ENCODE results near the gene NCKAP5. TPM values are rescaled to one million over a fixed set of nuclear protein-coding genes. Genes with fewer than 3 reads are reported as not detected.

Gene NCKAP5
- total RNA-seq, 4 donors from 2014 or later = 2.7 to 11.7 (median 5.6) TPM

GRCh38 chr2:133200684-133201421 is 367.4 kb downstream of the NCKAP5 start:
- no peak for TF ChIP-seq POLR2A (IDR thresholded peaks at IDR 0.05)
- no peak for TF ChIP-seq CTCF (IDR thresholded peaks at IDR 0.05)
- no peak for TF ChIP-seq EP300 (IDR thresholded peaks at IDR 0.05)
- no peaks in the 10 kb centered on the region for H3K27me3 ChIP-seq

GRCh38 chr2:133198678-133199077 is 369.6 kb downstream of the NCKAP5 start:
- H3K27me3 ChIP-seq = no peaks in the 10 kb centered on the region
- WGBS, 2 donors = 30 to 55% methylated on average over 1 of the region's 1 CpG
- H3K9me3 ChIP-seq = peaks cover 0 to 7% (median 0%) of the 10 kb centered on the region in 4 donors
- H3K4me3 ChIP-seq = no peak overlapping the region
- H3K27ac ChIP-seq = no peak overlapping the region
- DNase-seq (ENCODE audit: low spot score in 2 of 2) = no peak
- TF ChIP-seq POLR2A (IDR thresholded peaks at IDR 0.05) (no peak), CTCF (IDR thresholded peaks at IDR 0.05) (no peak), EP300 (IDR thresholded peaks at IDR 0.05) (no peak)
- H3K4me1 ChIP-seq = no peaks in the 10 kb centered on the region
- no peaks in the 10 kb centered on the region for H3K36me3 ChIP-seq

More at GRCh38 chr2:133200684-133201421, 367.4 kb downstream of the NCKAP5 start:
- Histone ChIP-seq H3K4me1 (no peaks in the 10 kb centered on the region), H3K9me3 (peaks cover 0 to 7% (median 0%) of the 10 kb centered on the region in 4 donors), H3K27ac (no peak overlapping the region), H3K4me3 (no peak overlapping the region), H3K36me3 (no peaks in the 10 kb centered on the region)
- no peak for DNase-seq (ENCODE audit: low spot score in 2 of 2)
- WGBS, 2 donors = 74 to 80% methylated on average over 8 of the region's 8 CpGs

GRCh38 chr2:133197156-133197555 is 371.1 kb downstream of the NCKAP5 start:
- H3K27me3 ChIP-seq = no peaks in the 10 kb centered on the region
- no peaks in the 10 kb centered on the region for H3K36me3 ChIP-seq
- no peak for DNase-seq (ENCODE audit: low spot score in 2 of 2)
- H3K4me3 ChIP-seq = no peak overlapping the region
- WGBS, 2 donors = 74 to 76% methylated on average over 2 of the region's 2 CpGs
- peaks cover 0 to 7% (median 0%) of the 10 kb centered on the region in 4 donors for H3K9me3 ChIP-seq
- no peaks in the 10 kb centered on the region for H3K4me1 ChIP-seq
- no peak overlapping the region for H3K27ac ChIP-seq
- TF ChIP-seq CTCF (IDR thresholded peaks at IDR 0.05) (no peak), POLR2A (IDR thresholded peaks at IDR 0.05) (no peak), EP300 (IDR thresholded peaks at IDR 0.05) (no peak)

GRCh38 chr2:133194777-133195335 is 373.4 kb downstream of the NCKAP5 start:
- TF ChIP-seq POLR2A (IDR thresholded peaks at IDR 0.05) (no peak), EP300 (IDR thresholded peaks at IDR 0.05) (no peak)
- Histone ChIP-seq H3K27me3 (no peaks in the 10 kb centered on the region), H3K4me1 (no peaks in the 10 kb centered on the region), H3K36me3 (no peaks in the 10 kb centered on the region), H3K4me3 (no peak overlapping the region), H3K27ac (no peak overlapping the region), H3K9me3 (peaks cover 0 to 4% (median 0%) of the 10 kb centered on the region in 4 donors)
- no peak for DNase-seq (ENCODE audit: low spot score in 2 of 2)
- 88 to 93% methylated on average over 5 of the region's 5 CpGs for WGBS, 2 donors

- no peak overlapping the region for H3K27ac ChIP-seq
- no peak for DNase-seq (ENCODE audit: low spot score in 2 of 2)
- 60 to 65% methylated on average over 4 of the region's 4 CpGs for WGBS, 2 donors
- no peaks in the 10 kb centered on the region for H3K27me3 ChIP-seq
- no peaks in the 10 kb centered on the region for H3K36me3 ChIP-seq
- TF ChIP-seq POLR2A (IDR thresholded peaks at IDR 0.05) (no peak), CTCF (IDR thresholded peaks at IDR 0.05) (no peak), EP300 (IDR thresholded peaks at IDR 0.05) (no peak)
- H3K4me3 ChIP-seq = no peak overlapping the region
- peaks cover 0 to 4% (median 0%) of the 10 kb centered on the region in 4 donors for H3K9me3 ChIP-seq
- H3K4me1 ChIP-seq = no peaks in the 10 kb centered on the region
These were observed 374.0 kb downstream of the NCKAP5 start for GRCh38 chr2:133194362-133194655.
